Smooth muscle cell (in vitro differentiated cells): Measurements from ENCODE around the gene TUBB4B. TPM values are rescaled to one million over a fixed set of nuclear protein-coding genes. Genes with fewer than 3 reads are reported as not detected.
"Not testable (repeated sequence)": the region's sequence is repeated elsewhere in the genome, so short reads cannot be mapped to it uniquely, and the experiment has no call there.

Experiments used
- DNase-seq: peaks from one replicate; lab custom pipeline; 2025; ENCODE audit not compliant: unreplicated experiment; lab: John Stamatoyannopoulos, UW
- H2AFZ ChIP-seq: fragments of 200-600 bp; sonication (generic); 2 replicates; pipeline ENCODE4 v1.6.0; 2016; ENCODE audit warnings: antibody characterized with exemption, low read depth, mild to moderate bottlenecking
- H3F3A ChIP-seq: fragments of 200-600 bp; sonication (generic); 2 replicates; pipeline ENCODE4 v1.6.0; 2017; ENCODE audit warnings: antibody characterized with exemption, low read depth
- H3K27ac ChIP-seq: fragments of 200-600 bp; sonication (generic); 2 replicates; pipeline ENCODE4 v1.5.1; 2016; ENCODE audit warnings: low read depth, mild to moderate bottlenecking
- H3K27me3 ChIP-seq: fragments of 200-600 bp; sonication (generic); 2 replicates; pipeline ENCODE4 v1.6.1; 2016; ENCODE audit warnings: low read depth, mild to moderate bottlenecking
- H3K36me3 ChIP-seq: fragments of 200-600 bp; sonication (generic); 2 replicates; pipeline ENCODE4 v1.5.1; 2016; ENCODE audit warnings: low read depth
- H3K4me1 ChIP-seq: fragments of 200-600 bp; sonication (generic); 2 replicates; pipeline ENCODE4 v1.5.1; 2016; ENCODE audit warnings: low read depth
- H3K4me2 ChIP-seq: fragments of 200-600 bp; sonication (generic); 2 replicates; pipeline ENCODE4 v1.6.0; 2016; ENCODE audit warnings: mild to moderate bottlenecking
- H3K4me3 ChIP-seq: fragments of 200-600 bp; sonication (generic); 2 replicates; pipeline ENCODE4 v1.5.1; 2016; ENCODE audit warnings: mild to moderate bottlenecking
- H3K79me2 ChIP-seq: fragments of 200-600 bp; sonication (generic); 2 replicates; pipeline ENCODE4 v1.6.0; 2016; ENCODE audit warnings: low read depth, mild to moderate bottlenecking
- H3K9ac ChIP-seq: fragments of 200-600 bp; sonication (generic); 2 replicates; pipeline ENCODE4 v1.6.0; 2016; ENCODE audit warnings: low read depth
- H3K9me3 ChIP-seq: fragments of 200-600 bp; sonication (generic); replicated peaks from 2 replicates; pipeline ENCODE4 v1.5.1; 2016; ENCODE audit warnings: low read depth
- H4K20me1 ChIP-seq: fragments of 200-600 bp; sonication (generic); 2 replicates; pipeline ENCODE4 v1.6.0; 2016; ENCODE audit warnings: low read depth
- CTCF ChIP-seq: fragments of 200-600 bp; sonication (generic); IDR thresholded peaks from 2 replicates; pipeline ENCODE4 v1.5.1; 2017; ENCODE audit warnings: borderline replicate concordance, mild to moderate bottlenecking, antibody characterized with exemption; ENCODE audit not compliant: insufficient read depth, poor library complexity, severe bottlenecking
- WGBS: methylation state at CpG from one replicate; pipeline ENCODE4 v1.1.7; 2016; ENCODE audit warnings: low lambda C conversion rate; 5-methylcytosine and 5-hydroxymethylcytosine counted together
- polyA plus RNA-seq: library from polyadenylated mRNA; unstranded; fragments of >200 nt; fragmentation: Nextera tagmentation; extraction: Ambion mirVana; gene quantifications from 2 replicates; pipeline ENCODE4 v1.2.1, GENCODE V29; 2016
- total RNA-seq: library from RNA; depleted of rRNA; stranded (reverse); fragments of >200 nt; gene quantifications from 2 replicates; pipeline ENCODE4 v1.2.3, GENCODE V29; 2014

Gene TUBB4B
- total and polyA plus RNA-seq, 2 experiments from 2014 or later: 164 to 317 TPM

- Histone ChIP-seq H3K9me3 (no peaks in the 10 kb centered on the region), H3K4me1 (peaks cover 18% of the 10 kb centered on the region), H3K27ac (no peak overlapping the region), H3K9ac (no peak overlapping the region), H2AFZ (no peak overlapping the region), H3K36me3 (no peaks in the 10 kb centered on the region), H3F3A (no peaks in the 10 kb centered on the region), H3K4me3 (peak overlapping the region; percentile 97), H3K27me3 (no peaks in the 10 kb centered on the region), H4K20me1 (peaks cover 14% of the 10 kb centered on the region), H3K4me2 (peak overlapping the region; percentile 91), H3K79me2 (peaks cover 20% of the 10 kb centered on the region)
- TF ChIP-seq CTCF: no peak
- DNase-seq: no peak
- 92% methylated on average over 15 of the region's 15 CpGs for WGBS
Observed at GRCh38 chr9:137256362-137256761, 15.3 kb downstream of the TUBB4B start.

GRCh38 chr9:137256856-137257255 lies 15.8 kb downstream of the TUBB4B start:
- Histone ChIP-seq H3K4me1 (peaks cover 18% of the 10 kb centered on the region), H3K36me3 (no peaks in the 10 kb centered on the region), H3K4me3 (no peak overlapping the region), H3K9ac (no peak overlapping the region), H3K79me2 (peaks cover 20% of the 10 kb centered on the region), H3K27me3 (no peaks in the 10 kb centered on the region), H3K9me3 (no peaks in the 10 kb centered on the region), H4K20me1 (peaks cover 14% of the 10 kb centered on the region), H3F3A (no peaks in the 10 kb centered on the region), H3K4me2 (peak overlapping the region; percentile 91), H2AFZ (no peak overlapping the region), H3K27ac (no peak overlapping the region)
- WGBS: 96% methylated on average over 15 of the region's 15 CpGs
- no peak for DNase-seq
- TF ChIP-seq CTCF: no peak

GRCh38 chr9:137262173-137262908 lies 21.3 kb downstream of the TUBB4B start:
- H3K4me2 ChIP-seq, H3K36me3 ChIP-seq, H3K4me3 ChIP-seq, H2AFZ ChIP-seq, H3F3A ChIP-seq, H3K9ac ChIP-seq, H4K20me1 ChIP-seq, H3K4me1 ChIP-seq, H3K9me3 ChIP-seq, H3K27ac ChIP-seq, DNase-seq, H3K27me3 ChIP-seq, H3K79me2 ChIP-seq: not testable (repeated sequence)
- TF ChIP-seq CTCF: peak; percentile 34
- WGBS: 41% methylated on average over 15 of the region's 15 CpGs

GRCh38 chr9:137262909-137263285 lies 21.8 kb downstream of the TUBB4B start:
- H3K4me3 ChIP-seq: no peak overlapping the region
- H3K27ac ChIP-seq: no peak overlapping the region
- H3K27me3 ChIP-seq: no peaks in the 10 kb centered on the region
- no peaks in the 10 kb centered on the region for H3K4me1 ChIP-seq
- WGBS: 93% methylated on average over 20 of the region's 24 CpGs
- no peaks in the 10 kb centered on the region for H3K9me3 ChIP-seq
- no peaks in the 10 kb centered on the region for H3K36me3 ChIP-seq
- no peak overlapping the region for H3K4me2 ChIP-seq
- H2AFZ ChIP-seq: no peak overlapping the region
- no peak for DNase-seq
- peaks cover 4% of the 10 kb centered on the region for H4K20me1 ChIP-seq
- no peak for TF ChIP-seq CTCF
- H3F3A ChIP-seq: no peaks in the 10 kb centered on the region
- H3K79me2 ChIP-seq: no peaks in the 10 kb centered on the region
- no peak overlapping the region for H3K9ac ChIP-seq
